Measurements from ENCODE around the gene ATP6V1A. TPM values are rescaled to one million over a fixed set of nuclear protein-coding genes. Genes with fewer than 3 reads are reported as not detected.

ATP6V1A gene
- total RNA-seq, 1 donor from 2014 or later: 94.5 TPM

- TF ChIP-seq, protein P1, sequence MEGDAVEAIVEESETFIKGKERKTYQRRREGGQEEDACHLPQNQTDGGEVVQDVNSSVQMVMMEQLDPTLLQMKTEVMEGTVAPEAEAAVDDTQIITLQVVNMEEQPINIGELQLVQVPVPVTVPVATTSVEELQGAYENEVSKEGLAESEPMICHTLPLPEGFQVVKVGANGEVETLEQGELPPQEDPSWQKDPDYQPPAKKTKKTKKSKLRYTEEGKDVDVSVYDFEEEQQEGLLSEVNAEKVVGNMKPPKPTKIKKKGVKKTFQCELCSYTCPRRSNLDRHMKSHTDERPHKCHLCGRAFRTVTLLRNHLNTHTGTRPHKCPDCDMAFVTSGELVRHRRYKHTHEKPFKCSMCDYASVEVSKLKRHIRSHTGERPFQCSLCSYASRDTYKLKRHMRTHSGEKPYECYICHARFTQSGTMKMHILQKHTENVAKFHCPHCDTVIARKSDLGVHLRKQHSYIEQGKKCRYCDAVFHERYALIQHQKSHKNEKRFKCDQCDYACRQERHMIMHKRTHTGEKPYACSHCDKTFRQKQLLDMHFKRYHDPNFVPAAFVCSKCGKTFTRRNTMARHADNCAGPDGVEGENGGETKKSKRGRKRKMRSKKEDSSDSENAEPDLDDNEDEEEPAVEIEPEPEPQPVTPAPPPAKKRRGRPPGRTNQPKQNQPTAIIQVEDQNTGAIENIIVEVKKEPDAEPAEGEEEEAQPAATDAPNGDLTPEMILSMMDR (IDR thresholded peaks at IDR 0.05; ENCODE audit: partially characterized antibody, unreplicated experiment): no peak
- no peak overlapping the region for H3K4me3 Mint-ChIP-seq (ENCODE audit: unreplicated experiment)
Measured at GRCh38 chr3:113753376-113753985, 6.6 kb downstream of the ATP6V1A start.

DNA sequence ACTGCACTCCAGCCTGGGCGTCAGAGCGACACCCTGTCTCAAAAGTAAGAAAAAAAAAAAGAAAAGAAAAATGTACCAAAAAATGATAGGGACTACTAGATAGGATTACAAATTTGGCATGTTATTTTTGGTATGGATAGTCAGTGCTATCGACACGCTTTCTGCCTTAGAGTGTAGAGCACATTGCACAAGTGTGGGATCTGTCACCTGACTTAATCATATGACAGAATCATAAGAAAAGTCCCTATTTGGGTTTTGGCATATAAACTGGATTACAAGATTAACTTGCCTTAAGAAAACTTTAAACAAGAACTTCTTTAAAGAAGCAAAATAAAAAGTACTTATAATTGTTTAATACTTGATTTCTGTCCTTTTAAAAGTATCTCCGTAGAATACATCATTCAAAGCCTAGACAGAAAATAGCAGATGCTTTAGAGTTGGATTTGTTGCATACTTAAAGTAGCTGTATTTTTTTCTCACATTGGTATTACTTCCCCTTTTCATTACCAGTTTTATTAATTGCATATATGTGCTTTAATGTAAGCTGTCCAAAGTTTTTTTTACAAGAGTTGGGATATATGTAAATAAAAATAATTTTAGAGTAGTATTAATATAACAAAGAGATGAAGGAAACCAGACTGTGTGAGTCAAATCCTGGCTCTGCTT is 7.8 kb downstream of the ATP6V1A start:
- no peak for DNase-seq
- TF ChIP-seq, protein P1 (IDR thresholded peaks at IDR 0.05; ENCODE audit: partially characterized antibody, unreplicated experiment): no peak
- H3K27me3 Mint-ChIP-seq (ENCODE audit: unreplicated experiment): no peaks in the 10 kb centered on the region
- no peaks in the 10 kb centered on the region for H3K9me3 Mint-ChIP-seq (ENCODE audit: unreplicated experiment)
- H3K4me1 Mint-ChIP-seq (ENCODE audit: low read depth, unreplicated experiment): no peaks in the 10 kb centered on the region
- H3K27ac Mint-ChIP-seq (ENCODE audit: unreplicated experiment): no peak overlapping the region
- peaks cover 10% of the 10 kb centered on the region for H3K36me3 Mint-ChIP-seq (ENCODE audit: unreplicated experiment)
- no peak overlapping the region for H3K4me3 Mint-ChIP-seq (ENCODE audit: unreplicated experiment)

More at GRCh38 chr3:113753376-113753985, 6.6 kb downstream of the ATP6V1A start:
- Mint-ChIP-seq H3K27ac (ENCODE audit: unreplicated experiment) (no peak overlapping the region), H3K36me3 (ENCODE audit: unreplicated experiment) (peaks cover 4% of the 10 kb centered on the region), H3K4me1 (ENCODE audit: low read depth, unreplicated experiment) (no peaks in the 10 kb centered on the region), H3K9me3 (ENCODE audit: unreplicated experiment) (no peaks in the 10 kb centered on the region), H3K27me3 (ENCODE audit: unreplicated experiment) (no peaks in the 10 kb centered on the region)
- DNase-seq: no peak

GRCh38 chr3:113758389-113759024 is 11.7 kb downstream of the ATP6V1A start:
- TF ChIP-seq, protein P1 (IDR thresholded peaks at IDR 0.05; ENCODE audit: partially characterized antibody, unreplicated experiment): no peak
- H3K27ac Mint-ChIP-seq (ENCODE audit: unreplicated experiment): no peak overlapping the region
- no peaks in the 10 kb centered on the region for H3K9me3 Mint-ChIP-seq (ENCODE audit: unreplicated experiment)
- H3K36me3 Mint-ChIP-seq (ENCODE audit: unreplicated experiment): peaks cover 10% of the 10 kb centered on the region
- H3K4me1 Mint-ChIP-seq (ENCODE audit: low read depth, unreplicated experiment): no peaks in the 10 kb centered on the region
- no peaks in the 10 kb centered on the region for H3K27me3 Mint-ChIP-seq (ENCODE audit: unreplicated experiment)
- no peak for DNase-seq
- no peak overlapping the region for H3K4me3 Mint-ChIP-seq (ENCODE audit: unreplicated experiment)

DNA sequence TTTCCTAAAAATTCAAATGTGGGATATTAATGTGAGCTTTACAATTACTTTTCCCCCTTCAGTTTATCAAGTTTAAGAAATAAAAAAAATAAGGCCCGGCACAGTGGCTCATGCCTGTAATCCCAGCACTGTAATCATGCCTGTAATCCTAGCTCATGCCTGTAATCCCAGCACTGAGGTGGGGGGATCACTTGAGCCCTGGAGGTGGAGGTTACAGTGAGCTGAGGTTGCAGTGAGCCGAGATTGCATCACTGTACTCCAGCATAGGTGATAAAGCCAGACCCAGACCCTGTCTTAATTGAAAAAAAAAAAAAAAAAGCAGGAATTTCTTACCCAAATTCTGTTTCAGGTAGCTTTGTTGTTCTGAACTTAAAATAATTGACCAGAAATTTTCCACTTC is 17.9 kb downstream of the ATP6V1A start:
- Mint-ChIP-seq H3K27ac (ENCODE audit: unreplicated experiment) (no peak overlapping the region), H3K36me3 (ENCODE audit: unreplicated experiment) (no peaks in the 10 kb centered on the region), H3K27me3 (ENCODE audit: unreplicated experiment) (no peaks in the 10 kb centered on the region), H3K4me3 (ENCODE audit: unreplicated experiment) (no peak overlapping the region), H3K9me3 (ENCODE audit: unreplicated experiment) (no peaks in the 10 kb centered on the region), H3K4me1 (ENCODE audit: low read depth, unreplicated experiment) (no peaks in the 10 kb centered on the region)
- DNase-seq: no peak
- TF ChIP-seq, protein P1 (IDR thresholded peaks at IDR 0.05; ENCODE audit: partially characterized antibody, unreplicated experiment): no peak

DNA sequence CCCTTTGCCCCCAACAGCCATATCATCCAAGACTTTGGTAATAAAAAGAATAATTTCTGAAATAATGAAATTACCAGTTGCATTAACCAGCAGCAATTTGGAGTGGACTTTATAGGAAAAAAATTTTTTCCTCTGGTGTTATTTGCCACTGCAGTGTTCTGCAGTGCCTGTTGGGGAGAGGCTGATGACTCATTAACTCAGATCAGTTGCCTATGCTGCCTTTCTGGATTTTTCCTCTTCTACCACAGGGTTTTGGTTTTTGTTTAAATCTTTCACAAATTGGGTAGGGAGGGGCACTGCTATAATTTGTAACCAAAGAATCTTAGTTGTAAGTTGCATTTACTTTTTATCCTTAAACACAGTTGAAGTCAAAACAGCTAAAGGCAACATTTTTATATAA is 22.7 kb downstream of the ATP6V1A start:
- DNase-seq: no peak
- TF ChIP-seq, protein P1 (IDR thresholded peaks at IDR 0.05; ENCODE audit: partially characterized antibody, unreplicated experiment): no peak
- no peaks in the 10 kb centered on the region for H3K27me3 Mint-ChIP-seq (ENCODE audit: unreplicated experiment)
- H3K9me3 Mint-ChIP-seq (ENCODE audit: unreplicated experiment): peaks cover 1% of the 10 kb centered on the region
- peaks cover 4% of the 10 kb centered on the region for H3K4me1 Mint-ChIP-seq (ENCODE audit: low read depth, unreplicated experiment)
- no peaks in the 10 kb centered on the region for H3K36me3 Mint-ChIP-seq (ENCODE audit: unreplicated experiment)
- H3K4me3 Mint-ChIP-seq (ENCODE audit: unreplicated experiment): no peak overlapping the region
- no peak overlapping the region for H3K27ac Mint-ChIP-seq (ENCODE audit: unreplicated experiment)
